ENCODE data around the gene GRID2. TPM values are rescaled to one million over a fixed set of nuclear protein-coding genes. Genes with fewer than 3 reads are reported as not detected.

Gene GRID2
- total RNA-seq, 2 donors from 2014 or later, result 27.3 to 40.4 TPM

GRCh38 chr4:93201471-93202096 lies 897.8 kb downstream of the GRID2 start:
- DNase-seq, result no peak
- H3K9ac ChIP-seq (ENCODE audit: extremely low read depth, low read length, poor library complexity, severe bottlenecking), result no peak overlapping the region
- H3K27ac ChIP-seq (ENCODE audit: low read depth, low read length), result no peak overlapping the region
- H3K4me1 Mint-ChIP-seq, result peaks cover 10% of the 10 kb centered on the region
- no peak overlapping the region for H3K27ac Mint-ChIP-seq
- H3K9me3 ChIP-seq (ENCODE audit: control insufficient read depth, low read length), result no peaks in the 10 kb centered on the region
- no peaks in the 10 kb centered on the region for H3K27me3 Mint-ChIP-seq (ENCODE audit: insufficient read depth)
- H3K9me3 Mint-ChIP-seq, result no peaks in the 10 kb centered on the region
- H3K36me3 Mint-ChIP-seq (ENCODE audit: low read depth), result no peaks in the 10 kb centered on the region
- 91 to 97% methylated on average over 4 of the region's 4 CpGs for WGBS, 2 experiments (ENCODE audit: insufficient coverage in 1 of 2, insufficient read length in 1 of 2)
- no peaks in the 10 kb centered on the region for H3K4me1 ChIP-seq (ENCODE audit: control insufficient read depth, insufficient read depth, low read length)
- no peaks in the 10 kb centered on the region for H3K27me3 ChIP-seq (ENCODE audit: control insufficient read depth, insufficient read depth, low read length, poor library complexity, severe bottlenecking)
- H3K4me3 Mint-ChIP-seq, result no peak overlapping the region
- TF ChIP-seq CTCF (conservative IDR thresholded peaks at IDR 0.05), result no peak
- no peak overlapping the region for H3K4me3 ChIP-seq (ENCODE audit: low read length)
- H3K36me3 ChIP-seq (ENCODE audit: control insufficient read depth, insufficient read depth, low read length), result no peaks in the 10 kb centered on the region

- no peak overlapping the region for H3K27ac Mint-ChIP-seq
- H3K9me3 ChIP-seq (ENCODE audit: control insufficient read depth, low read length), result no peaks in the 10 kb centered on the region
- H3K4me3 Mint-ChIP-seq, result no peak overlapping the region
- no peak for TF ChIP-seq CTCF (conservative IDR thresholded peaks at IDR 0.05)
- DNase-seq, result peak; percentile 59
- no peaks in the 10 kb centered on the region for H3K27me3 Mint-ChIP-seq (ENCODE audit: insufficient read depth)
- no peak overlapping the region for H3K9ac ChIP-seq (ENCODE audit: extremely low read depth, low read length, poor library complexity, severe bottlenecking)
- no peaks in the 10 kb centered on the region for H3K36me3 Mint-ChIP-seq (ENCODE audit: low read depth)
- H3K27me3 ChIP-seq (ENCODE audit: control insufficient read depth, insufficient read depth, low read length, poor library complexity, severe bottlenecking), result no peaks in the 10 kb centered on the region
- H3K4me3 ChIP-seq (ENCODE audit: low read length), result no peak overlapping the region
- H3K4me1 ChIP-seq (ENCODE audit: control insufficient read depth, insufficient read depth, low read length), result no peaks in the 10 kb centered on the region
- H3K9me3 Mint-ChIP-seq, result no peaks in the 10 kb centered on the region
- H3K4me1 Mint-ChIP-seq, result peaks cover 5% of the 10 kb centered on the region
- H3K27ac ChIP-seq (ENCODE audit: low read depth, low read length), result no peak overlapping the region
- WGBS, 2 experiments (ENCODE audit: insufficient coverage in 1 of 2, insufficient read length in 1 of 2), result 94 to 100% methylated on average over 2 to 4 of the region's 4 CpGs
- no peaks in the 10 kb centered on the region for H3K36me3 ChIP-seq (ENCODE audit: control insufficient read depth, insufficient read depth, low read length)
Measured at GRCh38 chr4:93203708-93204107, 899.9 kb downstream of the GRID2 start.

GRCh38 chr4:93212250-93212649 lies 908.5 kb downstream of the GRID2 start:
- no peak for DNase-seq
- Histone ChIP-seq H3K9me3 (ENCODE audit: control insufficient read depth, low read length) (no peaks in the 10 kb centered on the region), H3K27ac (ENCODE audit: low read depth, low read length) (no peak overlapping the region), H3K4me3 (ENCODE audit: low read length) (no peak overlapping the region), H3K27me3 (ENCODE audit: control insufficient read depth, insufficient read depth, low read length, poor library complexity, severe bottlenecking) (no peaks in the 10 kb centered on the region), H3K4me1 (ENCODE audit: control insufficient read depth, insufficient read depth, low read length) (no peaks in the 10 kb centered on the region), H3K36me3 (ENCODE audit: control insufficient read depth, insufficient read depth, low read length) (no peaks in the 10 kb centered on the region), H3K9ac (ENCODE audit: extremely low read depth, low read length, poor library complexity, severe bottlenecking) (no peak overlapping the region)
- Mint-ChIP-seq H3K4me1 (no peaks in the 10 kb centered on the region), H3K9me3 (no peaks in the 10 kb centered on the region), H3K4me3 (no peak overlapping the region), H3K27me3 (ENCODE audit: insufficient read depth) (no peaks in the 10 kb centered on the region), H3K27ac (no peak overlapping the region), H3K36me3 (ENCODE audit: low read depth) (peaks cover 1% of the 10 kb centered on the region)
- WGBS, 2 experiments (ENCODE audit: insufficient coverage in 1 of 2, insufficient read length in 1 of 2), result 95 to 100% methylated on average over 2 to 3 of the region's 3 CpGs
- no peak for TF ChIP-seq CTCF (conservative IDR thresholded peaks at IDR 0.05)
